Esophagus squamous epithelium (tissue), 5 donors: Measurements from ENCODE around the gene APAF1. TPM values are rescaled to one million over a fixed set of nuclear protein-coding genes. Genes with fewer than 3 reads are reported as not detected.

Source experiments
- DNase-seq: peaks from one replicate; lab custom pipeline; 2025; lab: John Stamatoyannopoulos, UW
- H3K27ac ChIP-seq, 4 donors: fragments of 200-600 bp; sonication (generic); one replicate each; pipeline ENCODE4 v1.5.1; 2016 to 2019; ENCODE audit warnings: mild to moderate bottlenecking in 1 of 4
- H3K27me3 ChIP-seq, 4 donors: fragments of 200-600 bp; sonication (generic); 1 replicate in 3 of 4; 2 replicates in 1 of 4; pipeline versions ENCODE4 v1.5.1 to v1.6.0; 2017 to 2021; ENCODE audit warnings: antibody characterized with exemption in 1 of 4
- H3K36me3 ChIP-seq, 3 donors: fragments of 200-600 bp; sonication (generic); one replicate each; pipeline ENCODE4 v1.5.1; 2016 to 2019
- H3K4me1 ChIP-seq, 3 donors: fragments of 200-600 bp; sonication (generic); one replicate each; pipeline ENCODE4 v1.5.1; 2017 to 2019
- H3K4me3 ChIP-seq, 4 donors: fragments of 200-600 bp; sonication (generic); 1 replicate in 3 of 4; 2 replicates in 1 of 4; pipeline ENCODE4 v1.5.1; 2016 to 2019; ENCODE audit warnings: mild to moderate bottlenecking in 2 of 4, moderate library complexity in 1 of 4
- H3K9me3 ChIP-seq, 3 donors: fragments of 200-600 bp; sonication (generic); one replicate each; pipeline ENCODE4 v1.5.1; 2016 to 2019
- POLR2A ChIP-seq, 4 donors: fragments of 450-650 bp; IDR thresholded peaks; one replicate each; pipeline ENCODE4 v1.6.1; 2017; ENCODE audit warnings: antibody characterized with exemption in 4 of 4, mild to moderate bottlenecking in 4 of 4, moderate library complexity in 3 of 4
- WGBS, 2 donors: methylation state at CpG; one replicate each; pipeline ENCODE4 v1.1.5; 2018; 5-methylcytosine and 5-hydroxymethylcytosine counted together
- intact Hi-C: fragments of 100-400 bp; cut with DNase I; formaldehyde crosslinking; loops from one replicate; pipeline ENCODE4 v1.15.0; 2022
- total RNA-seq, 4 donors: library from RNA; depleted of rRNA; stranded (reverse); fragments of >200 nt; gene quantifications; one replicate each; pipeline ENCODE4 v1.1.0, GENCODE V29; 2016
- TF ChIP-seq, protein P1 (sequence below), 6 experiments: fragments of 450-650 bp in 4 of 6; fragments of 200-600 bp in 2 of 6; sonication (generic) in 2 of 6; IDR thresholded peaks; one replicate each; pipeline ENCODE4 v1.5.1; 2016 to 2019; ENCODE audit warnings: antibody characterized with exemption in 6 of 6, mild to moderate bottlenecking in 4 of 6, moderate library complexity in 4 of 6
- donor health status: DM: yes; HTN: yes; CAD: no.

The APAF1 gene
- total RNA-seq, 4 donors from 2014 or later, result 4.1 to 11.1 (median 8.9) TPM

DNA sequence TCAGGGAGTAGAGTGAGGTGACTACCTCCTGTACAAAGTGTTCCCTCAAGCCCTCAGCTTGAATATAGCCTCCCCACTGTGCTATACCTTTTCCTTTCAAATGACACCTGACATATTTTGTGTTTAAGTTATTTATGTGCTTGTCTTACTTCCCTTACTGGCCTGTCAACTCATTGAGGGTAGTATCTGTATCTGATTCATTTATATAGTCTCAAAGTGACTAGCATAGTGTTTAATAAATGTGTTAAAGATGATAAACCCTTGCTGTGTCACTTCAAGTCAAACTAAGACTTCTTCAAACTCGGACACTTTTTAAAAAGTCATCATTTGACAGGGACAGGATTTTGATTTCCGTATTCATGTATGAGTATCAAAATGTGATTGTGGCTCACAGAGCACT, 52.1 kb downstream of the APAF1 start:
- Histone ChIP-seq H3K4me1 (peaks cover 0 to 5% (median 0%) of the 10 kb centered on the region in 3 donors), H3K27me3 (no peaks in the 10 kb centered on the region), H3K4me3 (no peak overlapping the region), H3K9me3 (no peaks in the 10 kb centered on the region), H3K27ac (no peak overlapping the region), H3K36me3 (peaks cover 0 to 46% (median 0%) of the 10 kb centered on the region in 3 donors)
- intact Hi-C loops, result loop anchor here (5.0 kb wide), 1 partner anchor 300 kb away; no protein-coding TSS in a partner anchor
- no peak for TF ChIP-seq POLR2A (IDR thresholded peaks at IDR 0.05)
- TF ChIP-seq, protein P1, sequence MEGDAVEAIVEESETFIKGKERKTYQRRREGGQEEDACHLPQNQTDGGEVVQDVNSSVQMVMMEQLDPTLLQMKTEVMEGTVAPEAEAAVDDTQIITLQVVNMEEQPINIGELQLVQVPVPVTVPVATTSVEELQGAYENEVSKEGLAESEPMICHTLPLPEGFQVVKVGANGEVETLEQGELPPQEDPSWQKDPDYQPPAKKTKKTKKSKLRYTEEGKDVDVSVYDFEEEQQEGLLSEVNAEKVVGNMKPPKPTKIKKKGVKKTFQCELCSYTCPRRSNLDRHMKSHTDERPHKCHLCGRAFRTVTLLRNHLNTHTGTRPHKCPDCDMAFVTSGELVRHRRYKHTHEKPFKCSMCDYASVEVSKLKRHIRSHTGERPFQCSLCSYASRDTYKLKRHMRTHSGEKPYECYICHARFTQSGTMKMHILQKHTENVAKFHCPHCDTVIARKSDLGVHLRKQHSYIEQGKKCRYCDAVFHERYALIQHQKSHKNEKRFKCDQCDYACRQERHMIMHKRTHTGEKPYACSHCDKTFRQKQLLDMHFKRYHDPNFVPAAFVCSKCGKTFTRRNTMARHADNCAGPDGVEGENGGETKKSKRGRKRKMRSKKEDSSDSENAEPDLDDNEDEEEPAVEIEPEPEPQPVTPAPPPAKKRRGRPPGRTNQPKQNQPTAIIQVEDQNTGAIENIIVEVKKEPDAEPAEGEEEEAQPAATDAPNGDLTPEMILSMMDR (IDR thresholded peaks at IDR 0.05), result no peak
- 79 to 89% methylated on average over 2 of the region's 2 CpGs for WGBS, 2 donors
- no peak for DNase-seq

DNA sequence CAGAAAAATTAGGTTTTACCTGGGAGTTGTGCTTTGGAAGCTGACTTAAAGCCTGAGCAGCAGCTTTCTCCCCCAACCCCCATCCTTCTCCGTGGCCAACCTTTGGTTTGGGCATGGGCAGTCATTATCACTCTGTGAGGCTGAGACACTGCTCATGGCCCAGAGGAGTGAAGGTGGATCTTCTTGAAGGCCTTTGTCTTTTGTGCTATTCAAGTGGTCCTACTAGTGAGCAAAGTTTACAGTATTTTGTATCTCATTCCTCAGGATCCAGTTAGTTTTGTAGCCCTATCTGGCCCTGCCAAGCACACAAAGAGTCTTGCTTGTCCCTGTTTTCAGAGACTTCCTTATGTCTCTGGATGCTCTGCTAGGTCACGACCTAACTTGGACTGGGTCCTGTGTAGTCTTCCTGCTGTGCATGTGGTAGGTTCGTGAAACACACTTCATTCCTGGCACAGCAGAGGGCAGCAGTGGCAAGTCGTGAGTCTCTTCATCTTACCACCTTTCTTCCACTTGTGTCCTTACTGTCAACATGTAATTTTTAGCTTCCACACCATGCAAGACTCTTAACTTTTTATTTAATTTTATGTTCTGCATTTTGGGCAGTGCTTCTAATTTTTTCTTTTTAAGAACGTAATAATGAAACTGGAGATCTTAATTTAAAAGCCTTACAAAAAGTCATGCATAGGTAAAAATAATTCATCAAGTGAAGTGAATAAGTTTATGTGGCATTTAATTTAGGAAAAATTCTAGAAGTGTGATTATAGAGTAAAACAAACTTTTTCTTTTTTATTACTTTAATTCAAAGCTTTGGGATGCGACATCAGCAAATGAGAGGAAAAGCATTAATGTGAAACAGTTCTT, 53.7 kb downstream of the APAF1 start:
- no peak for DNase-seq
- no peak overlapping the region for H3K4me3 ChIP-seq
- H3K27ac ChIP-seq, result peak overlapping the region in 1 of 4 donors; percentile 21
- intact Hi-C loops, result loop anchor here (5.0 kb wide), 1 partner anchor 298 kb away; no protein-coding TSS in a partner anchor
- H3K36me3 ChIP-seq, result peaks cover 0 to 48% (median 0%) of the 10 kb centered on the region in 3 donors
- no peaks in the 10 kb centered on the region for H3K27me3 ChIP-seq
- TF ChIP-seq POLR2A (IDR thresholded peaks at IDR 0.05), result no peak
- TF ChIP-seq, protein P1 (IDR thresholded peaks at IDR 0.05), result peak in 5 of 6 experiments; percentile 26 to 64 (median 31)
- WGBS, 2 donors, result 35 to 42% methylated on average over 6 of the region's 6 CpGs
- H3K4me1 ChIP-seq, result peaks cover 0 to 5% (median 0%) of the 10 kb centered on the region in 3 donors
- H3K9me3 ChIP-seq, result no peaks in the 10 kb centered on the region

DNA sequence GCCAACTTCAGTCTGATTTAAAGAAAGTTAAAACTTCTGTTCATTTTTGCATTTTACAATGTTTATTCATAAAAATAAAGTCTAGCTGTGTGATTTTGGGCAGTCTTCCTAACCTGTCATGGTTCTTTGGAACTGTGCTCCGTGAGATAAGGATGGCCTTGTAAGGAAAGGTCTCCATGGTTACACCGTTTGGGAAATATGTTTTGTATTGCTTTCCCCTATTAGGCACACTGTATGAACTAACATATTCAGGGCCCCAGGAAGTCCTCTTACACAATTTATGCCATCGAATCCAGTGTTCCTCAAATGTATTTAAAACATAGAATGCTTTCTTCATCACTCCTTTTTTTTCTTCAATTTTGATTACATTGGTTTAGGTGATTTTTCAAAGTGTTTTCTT, 54.5 kb downstream of the APAF1 start:
- Histone ChIP-seq H3K27ac (no peak overlapping the region), H3K4me1 (peaks cover 0 to 5% (median 0%) of the 10 kb centered on the region in 3 donors), H3K27me3 (no peaks in the 10 kb centered on the region), H3K4me3 (no peak overlapping the region), H3K9me3 (no peaks in the 10 kb centered on the region), H3K36me3 (peaks cover 0 to 54% (median 0%) of the 10 kb centered on the region in 3 donors)
- DNase-seq, result no peak
- no peak for TF ChIP-seq POLR2A (IDR thresholded peaks at IDR 0.05)
- TF ChIP-seq, protein P1 (IDR thresholded peaks at IDR 0.05), result no peak
- intact Hi-C loops, result loop anchor here (5.0 kb wide), 1 partner anchor 298 kb away; no protein-coding TSS in a partner anchor
- WGBS, 2 donors, result 39 to 45% methylated on average over 3 of the region's 3 CpGs

DNA sequence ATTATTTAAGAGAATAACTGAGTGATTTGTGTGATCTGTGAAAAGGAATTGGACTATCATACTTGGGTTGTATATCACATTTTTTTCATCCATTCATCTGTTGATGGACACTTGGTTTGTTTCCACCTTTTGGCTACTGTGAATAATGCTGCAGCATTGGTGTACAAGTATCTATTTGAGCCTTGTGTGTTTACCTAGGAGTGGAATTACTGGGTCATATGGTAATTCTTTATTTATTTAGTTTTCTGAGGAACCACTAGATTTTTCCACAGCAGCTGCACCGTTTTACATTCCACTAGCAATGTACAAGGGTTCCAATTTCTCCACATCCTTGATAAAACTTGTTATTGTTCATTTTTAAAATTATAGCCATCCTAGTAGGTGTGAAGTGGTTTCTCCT, 56.1 kb downstream of the APAF1 start:
- no peaks in the 10 kb centered on the region for H3K27me3 ChIP-seq
- no peak for TF ChIP-seq POLR2A (IDR thresholded peaks at IDR 0.05)
- TF ChIP-seq, protein P1 (IDR thresholded peaks at IDR 0.05), result no peak
- H3K27ac ChIP-seq, result no peak overlapping the region
- H3K36me3 ChIP-seq, result peaks cover 0 to 53% (median 0%) of the 10 kb centered on the region in 3 donors
- H3K9me3 ChIP-seq, result no peaks in the 10 kb centered on the region
- no peak overlapping the region for H3K4me3 ChIP-seq
- intact Hi-C loops, result no loop called here
- peaks cover 0 to 5% (median 0%) of the 10 kb centered on the region in 3 donors for H3K4me1 ChIP-seq
- no peak for DNase-seq
- WGBS, 2 donors, result 31 to 40% methylated on average over 1 of the region's 1 CpG

DNA sequence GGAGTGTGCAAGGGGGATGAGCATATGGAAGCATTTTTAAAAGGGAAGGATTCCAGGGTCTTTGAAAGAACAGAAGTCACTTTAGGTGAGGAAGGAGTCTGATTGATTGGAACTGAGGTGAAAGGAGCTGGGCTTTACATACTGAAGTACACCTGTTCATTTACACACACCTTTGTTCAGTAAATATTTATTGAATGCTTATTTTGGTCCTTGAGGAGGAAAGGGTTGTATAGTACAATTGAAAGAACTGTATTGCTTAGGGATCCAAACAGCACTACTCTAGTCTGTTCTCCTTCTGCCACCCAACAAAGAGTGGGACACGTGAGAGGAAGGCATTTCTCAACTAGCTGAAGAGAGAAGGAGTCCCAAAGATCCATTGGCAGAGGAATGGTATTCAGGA, 63.9 kb downstream of the APAF1 start:
- H3K36me3 ChIP-seq, result peaks cover 0 to 96% (median 8%) of the 10 kb centered on the region in 3 donors
- no peaks in the 10 kb centered on the region for H3K9me3 ChIP-seq
- no peak overlapping the region for H3K27ac ChIP-seq
- H3K27me3 ChIP-seq, result no peaks in the 10 kb centered on the region
- TF ChIP-seq, protein P1 (IDR thresholded peaks at IDR 0.05), result no peak
- TF ChIP-seq POLR2A (IDR thresholded peaks at IDR 0.05), result no peak
- no peak for DNase-seq
- WGBS, 2 donors, result 100% methylated on average over 1 of the region's 1 CpG
- H3K4me1 ChIP-seq, result no peaks in the 10 kb centered on the region
- intact Hi-C loops, result no loop called here
- H3K4me3 ChIP-seq, result no peak overlapping the region
